Astrocyte of the cerebellum (primary cell): ENCODE measurements around the gene CDCA7.
A peak's percentile ranks its signal among the peaks of the same experiment; 100 is the strongest.
"Not testable (repeated sequence)": the region's sequence is repeated elsewhere in the genome, so short reads cannot be mapped to it uniquely, and the experiment has no call there.

Experiments
- DNase-seq: peaks from one replicate; pipeline ENCODE4 v3.0.0-alpha.2; 2011; ENCODE audit warnings: low read depth
- H3K4me3 ChIP-seq: 2 replicates; pipeline ENCODE4 v1.5.1; 2011; ENCODE audit warnings: mild to moderate bottlenecking, low read depth, low read length, moderate library complexity
- in situ Hi-C: cut with HindIII; loops from 2 replicates; pipeline ENCODE4 v1.10.0; 2017; ENCODE audit warnings: low sequenced_read_pairs
- TF ChIP-seq, protein P1 (sequence below): IDR thresholded peaks from 2 replicates; pipeline ENCODE4 v1.5.1; 2012; ENCODE audit warnings: low read length, low read depth, moderate library complexity, mild to moderate bottlenecking; ENCODE audit errors: missing control alignments

Gene CDCA7

DNA sequence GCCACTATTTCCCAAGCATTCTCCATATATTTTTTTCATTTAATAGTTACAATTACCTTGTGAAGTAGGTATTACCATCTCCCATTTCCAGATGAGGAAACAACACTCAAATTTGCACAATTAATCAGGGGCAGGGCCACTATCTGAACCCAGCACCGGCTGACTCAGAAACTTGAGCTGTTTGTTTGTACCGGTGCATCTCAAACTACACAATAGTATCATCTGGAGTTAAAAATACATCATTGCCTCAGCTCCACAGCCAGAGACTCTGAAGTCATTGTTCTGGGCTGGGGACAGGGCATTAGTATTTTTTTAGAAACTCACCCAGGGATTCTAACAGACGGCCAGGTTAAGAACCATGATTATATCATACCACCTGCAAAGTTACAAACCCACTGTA, 55.9 kb downstream of the CDCA7 start:
- DNase-seq = no peak
- no peak overlapping the region for H3K4me3 ChIP-seq
- TF ChIP-seq, protein P1, sequence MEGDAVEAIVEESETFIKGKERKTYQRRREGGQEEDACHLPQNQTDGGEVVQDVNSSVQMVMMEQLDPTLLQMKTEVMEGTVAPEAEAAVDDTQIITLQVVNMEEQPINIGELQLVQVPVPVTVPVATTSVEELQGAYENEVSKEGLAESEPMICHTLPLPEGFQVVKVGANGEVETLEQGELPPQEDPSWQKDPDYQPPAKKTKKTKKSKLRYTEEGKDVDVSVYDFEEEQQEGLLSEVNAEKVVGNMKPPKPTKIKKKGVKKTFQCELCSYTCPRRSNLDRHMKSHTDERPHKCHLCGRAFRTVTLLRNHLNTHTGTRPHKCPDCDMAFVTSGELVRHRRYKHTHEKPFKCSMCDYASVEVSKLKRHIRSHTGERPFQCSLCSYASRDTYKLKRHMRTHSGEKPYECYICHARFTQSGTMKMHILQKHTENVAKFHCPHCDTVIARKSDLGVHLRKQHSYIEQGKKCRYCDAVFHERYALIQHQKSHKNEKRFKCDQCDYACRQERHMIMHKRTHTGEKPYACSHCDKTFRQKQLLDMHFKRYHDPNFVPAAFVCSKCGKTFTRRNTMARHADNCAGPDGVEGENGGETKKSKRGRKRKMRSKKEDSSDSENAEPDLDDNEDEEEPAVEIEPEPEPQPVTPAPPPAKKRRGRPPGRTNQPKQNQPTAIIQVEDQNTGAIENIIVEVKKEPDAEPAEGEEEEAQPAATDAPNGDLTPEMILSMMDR = no peak
- in situ Hi-C loops = loop anchor here (25.0 kb wide), 1 partner anchor 927 kb away; the partner anchor contains the start of gene SP9

DNA sequence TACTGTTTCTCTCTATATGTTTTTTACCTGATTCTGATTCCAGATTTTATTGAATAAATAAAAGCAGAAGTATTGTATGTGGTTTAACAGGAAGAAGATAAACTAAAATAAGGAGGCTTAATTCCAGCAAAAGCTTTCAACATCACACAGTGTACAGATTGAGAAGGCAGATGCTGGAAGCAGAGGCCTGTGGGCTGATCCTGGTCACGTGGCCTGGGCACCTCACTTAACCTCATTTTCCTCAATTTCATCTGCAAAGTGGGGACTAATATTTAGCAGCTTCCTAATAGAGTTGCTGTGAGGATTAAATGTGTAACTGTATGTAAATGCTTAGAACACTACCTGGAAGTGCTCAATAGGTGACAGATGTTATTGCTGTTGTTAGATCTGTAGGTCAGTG, 58.0 kb downstream of the CDCA7 start:
- DNase-seq = no peak
- in situ Hi-C loops = loop anchor here (25.0 kb wide), 1 partner anchor 925 kb away; the partner anchor contains the start of gene SP9
- TF ChIP-seq, protein P1 = no peak
- H3K4me3 ChIP-seq = no peak overlapping the region

DNA sequence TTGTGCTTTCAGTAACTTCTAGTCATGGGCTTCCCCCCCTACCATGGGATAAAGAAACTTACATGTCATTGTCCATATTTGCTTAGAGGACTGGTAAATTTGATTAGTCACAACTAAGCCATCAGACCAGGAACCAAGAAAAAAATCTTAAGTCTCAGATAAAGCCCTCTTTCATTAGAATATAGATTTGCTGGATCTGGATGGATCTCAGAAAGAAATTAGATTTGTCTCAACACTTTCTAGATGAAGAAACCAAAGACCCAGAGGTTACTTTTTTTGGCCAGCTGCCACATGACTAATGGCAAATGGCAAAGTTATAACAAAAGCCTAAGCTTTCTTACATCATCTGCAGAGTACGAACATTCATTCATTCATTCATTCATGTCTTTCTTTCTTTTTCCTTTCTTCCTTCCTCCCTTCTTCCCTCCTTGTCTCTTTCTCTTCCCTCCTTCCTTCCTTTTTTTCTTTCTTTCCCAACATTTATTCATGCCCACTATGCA, 60.2 kb downstream of the CDCA7 start:
- no peak overlapping the region for H3K4me3 ChIP-seq
- DNase-seq = peak; percentile 54
- in situ Hi-C loops = loop anchor here (5.0 to 25.0 kb wide), 2 partner anchors 82 to 922 kb away; partner anchors contain the start of gene SP9
- TF ChIP-seq, protein P1 = no peak

DNA sequence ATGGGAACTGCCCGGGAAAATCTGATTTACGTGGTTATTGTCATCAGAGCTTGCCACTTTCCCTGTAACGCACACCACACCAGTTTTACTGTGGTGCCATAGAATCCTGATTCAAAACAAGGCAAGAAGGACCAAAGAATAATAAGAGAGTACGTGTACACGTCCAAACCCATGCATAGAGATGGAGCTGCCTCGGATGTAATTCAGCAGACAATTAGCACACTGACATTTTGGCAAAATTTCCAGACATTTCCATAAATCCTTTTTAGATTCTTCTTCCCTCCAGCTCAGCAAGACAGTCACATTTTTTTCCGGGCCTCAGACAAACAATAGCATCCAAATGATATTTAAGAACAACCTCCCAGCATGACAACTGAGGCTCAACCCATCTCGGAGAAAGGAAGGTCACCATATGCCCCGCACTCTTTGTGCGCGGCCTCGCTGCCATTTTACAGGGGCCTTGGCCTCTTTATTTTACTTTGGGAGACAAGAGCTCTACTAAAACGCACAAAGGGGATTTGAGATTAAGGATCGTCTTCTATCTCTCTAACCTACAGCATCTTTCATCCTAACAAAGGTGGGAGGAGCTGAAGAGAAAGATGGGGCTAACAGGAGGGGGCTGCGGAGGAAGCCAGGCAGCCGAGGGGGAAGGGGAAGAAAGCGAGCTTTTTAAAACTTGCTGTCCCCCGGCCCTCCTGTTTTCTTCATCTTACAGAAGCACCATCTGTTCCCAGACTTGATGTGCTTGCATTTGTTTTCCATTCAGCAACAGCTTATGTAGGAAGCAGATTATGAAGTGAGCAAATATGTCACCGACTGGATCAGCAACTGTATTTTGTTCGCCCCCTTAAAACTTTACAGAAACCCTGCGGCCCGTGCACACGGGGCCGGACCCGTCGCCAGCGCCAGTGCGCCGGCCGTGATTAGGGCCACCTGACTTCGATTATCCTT, 61.0 kb downstream of the CDCA7 start:
- no peak overlapping the region for H3K4me3 ChIP-seq
- TF ChIP-seq, protein P1 = no peak
- in situ Hi-C loops = loop anchor here (5.0 to 25.0 kb wide), 2 partner anchors 82 to 922 kb away; partner anchors contain the start of gene SP9
- no peak for DNase-seq

DNA sequence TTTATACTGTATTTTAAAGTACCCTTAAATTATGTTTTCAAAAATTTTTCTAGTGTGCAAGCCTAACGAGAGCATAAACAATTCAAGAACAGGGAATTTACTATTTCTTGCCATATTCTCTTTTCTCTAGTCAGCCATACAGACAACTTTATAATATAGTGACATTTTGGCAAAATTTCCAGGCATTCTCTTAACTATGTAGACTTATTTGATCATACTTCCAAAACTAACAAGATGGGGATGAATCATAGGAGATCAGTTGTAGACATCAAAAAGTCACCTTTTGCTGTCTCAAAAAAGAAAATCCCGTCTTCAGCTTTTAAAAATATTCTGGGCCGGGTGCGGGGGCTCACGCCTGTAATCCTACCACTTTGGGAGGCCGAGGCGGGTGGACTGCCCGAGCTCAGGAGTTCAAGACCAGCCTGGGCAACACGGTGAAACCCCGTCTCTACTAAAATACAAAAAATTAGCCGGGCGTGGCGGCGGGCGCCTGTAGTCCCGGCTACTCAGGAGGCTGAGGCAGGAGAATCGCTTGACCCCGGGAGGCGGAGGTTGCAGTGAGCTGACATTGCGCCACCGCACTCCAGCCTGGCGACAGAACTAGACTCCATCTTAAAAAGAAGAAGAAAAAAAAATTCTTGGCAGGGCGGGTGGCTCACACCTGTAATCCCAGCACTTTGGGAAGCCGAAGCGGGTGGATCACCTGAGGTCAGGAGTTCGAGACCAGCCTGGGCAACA, 61.9 kb downstream of the CDCA7 start:
- in situ Hi-C loops = loop anchor here (5.0 to 25.0 kb wide), 2 partner anchors 81 to 921 kb away; partner anchors contain the start of gene SP9
- not testable (repeated sequence) for H3K4me3 ChIP-seq, DNase-seq

DNA sequence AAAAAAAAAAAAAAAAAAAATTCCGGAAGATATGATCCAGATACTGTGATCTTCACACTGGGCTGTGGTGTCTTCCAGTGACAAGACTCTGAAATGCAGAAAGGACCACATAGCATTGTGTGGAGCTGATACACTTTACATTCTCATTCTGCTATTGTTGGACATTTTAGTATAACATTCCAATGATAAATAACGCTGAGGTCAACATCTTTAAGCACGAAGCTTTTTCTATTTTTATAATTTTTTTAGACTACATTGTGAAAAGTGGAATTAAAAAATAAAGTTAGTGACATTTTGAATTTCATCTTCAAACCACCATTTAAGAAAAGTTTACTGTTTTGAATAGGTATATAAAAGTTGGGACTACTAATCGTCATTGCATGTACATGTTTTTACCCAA, 62.7 kb downstream of the CDCA7 start:
- H3K4me3 ChIP-seq = no peak overlapping the region
- DNase-seq = no peak
- in situ Hi-C loops = loop anchor here (5.0 to 25.0 kb wide), 2 partner anchors 80 to 920 kb away; partner anchors contain the start of gene SP9
- TF ChIP-seq, protein P1 = no peak
